Germinal center (tissue), 1 donor: ENCODE results near the gene GRIK3.
"Not testable (repeated sequence)": the region's sequence is repeated elsewhere in the genome, so short reads cannot be mapped to it uniquely, and the experiment has no call there.

ENCODE experiments used
- DNase-seq: peaks from one replicate; pipeline ENCODE4 v3.0.0; 2012; ENCODE audit warnings: mixed read lengths, low spot score

The GRIK3 gene

DNA sequence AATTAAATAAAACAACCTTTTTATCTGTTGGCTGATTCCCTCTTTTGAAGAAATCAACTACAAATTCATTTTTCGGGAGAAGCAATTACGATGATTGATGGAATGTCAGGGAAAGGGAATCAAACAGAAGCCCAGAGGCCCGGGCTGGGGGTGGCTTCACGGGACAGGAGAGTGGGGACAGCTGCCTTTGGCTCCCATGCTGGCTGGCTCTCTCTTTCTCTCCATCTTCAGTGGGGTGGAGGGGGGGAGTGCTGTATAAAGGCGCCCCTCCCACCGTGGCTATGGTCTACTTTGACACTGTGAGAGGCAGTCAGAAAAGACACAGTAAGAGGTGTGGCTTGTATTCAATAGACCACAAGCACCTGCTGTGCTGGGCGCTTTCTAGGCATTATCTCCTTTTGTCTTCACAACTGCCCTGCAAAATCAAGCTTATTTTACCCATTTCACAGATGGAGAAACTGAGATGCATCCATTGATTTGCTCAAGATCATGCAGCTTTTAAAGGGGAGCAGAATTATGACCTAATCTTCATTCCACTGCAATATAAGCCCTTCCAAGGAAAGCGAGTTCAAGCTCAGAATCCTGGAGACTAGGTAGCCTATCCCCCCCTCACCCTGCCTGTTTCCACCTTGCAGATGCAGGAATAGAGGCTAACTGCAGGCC, 92.9 kb downstream of the GRIK3 start:
- DNase-seq = no peak

DNA sequence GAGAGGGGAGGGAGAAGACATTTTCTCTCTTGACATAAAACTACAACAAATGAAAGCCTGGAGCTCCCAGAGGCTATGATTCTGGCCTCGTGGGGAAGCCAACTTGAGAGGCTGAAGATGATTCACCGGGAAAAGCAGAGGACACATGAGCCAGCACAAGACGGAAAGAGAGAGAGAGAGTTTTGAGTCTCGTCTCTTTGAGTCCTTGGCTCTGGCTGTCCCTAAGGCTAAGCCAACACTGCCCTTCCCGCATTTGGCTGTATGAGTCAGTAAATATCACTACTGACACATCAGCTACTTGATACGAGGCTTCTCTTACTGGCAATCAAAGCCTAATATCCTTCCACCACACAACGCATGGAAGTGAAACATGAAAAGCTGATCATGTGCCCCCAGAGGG, 95.5 kb downstream of the GRIK3 start:
- DNase-seq = no peak

DNA sequence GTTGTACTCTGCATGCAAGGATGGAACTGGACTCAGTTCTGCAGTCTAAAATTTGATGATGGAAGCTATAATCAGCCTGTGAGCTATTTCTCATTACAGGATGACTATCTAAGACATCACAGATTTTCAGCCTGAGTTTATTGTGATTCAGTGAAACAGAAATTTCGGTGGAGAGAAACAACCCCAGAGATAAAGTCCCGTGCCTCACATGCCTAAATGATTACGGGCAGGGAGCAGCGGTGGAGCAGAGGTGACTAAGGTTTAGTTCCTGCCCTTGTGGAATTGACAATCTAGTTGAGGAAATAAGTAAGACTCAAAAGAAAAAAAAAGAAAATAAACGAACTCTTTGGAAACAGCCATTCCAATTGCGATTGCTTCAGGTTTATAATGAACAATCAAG, 96.9 kb downstream of the GRIK3 start:
- DNase-seq = no peak

DNA sequence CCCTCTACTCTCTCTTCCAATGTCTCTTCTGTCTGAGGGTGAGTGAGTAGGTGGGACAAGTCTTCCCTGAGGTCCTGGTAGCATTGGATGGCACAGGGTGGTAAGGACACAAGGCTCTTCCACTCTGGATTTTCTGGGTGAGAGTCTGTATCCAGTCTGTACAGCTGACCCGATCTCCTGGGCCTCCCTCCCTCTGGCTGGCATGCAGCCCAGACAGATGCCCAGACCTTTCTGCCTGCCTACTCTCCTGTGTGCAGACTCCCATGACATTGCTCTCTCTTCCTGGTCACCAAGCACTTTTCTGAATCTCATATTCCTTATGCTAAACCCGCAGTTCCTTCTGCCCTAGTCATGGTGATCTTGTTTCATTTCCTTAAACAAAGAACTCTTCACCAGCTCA, 100.3 kb downstream of the GRIK3 start:
- DNase-seq = no peak

DNA sequence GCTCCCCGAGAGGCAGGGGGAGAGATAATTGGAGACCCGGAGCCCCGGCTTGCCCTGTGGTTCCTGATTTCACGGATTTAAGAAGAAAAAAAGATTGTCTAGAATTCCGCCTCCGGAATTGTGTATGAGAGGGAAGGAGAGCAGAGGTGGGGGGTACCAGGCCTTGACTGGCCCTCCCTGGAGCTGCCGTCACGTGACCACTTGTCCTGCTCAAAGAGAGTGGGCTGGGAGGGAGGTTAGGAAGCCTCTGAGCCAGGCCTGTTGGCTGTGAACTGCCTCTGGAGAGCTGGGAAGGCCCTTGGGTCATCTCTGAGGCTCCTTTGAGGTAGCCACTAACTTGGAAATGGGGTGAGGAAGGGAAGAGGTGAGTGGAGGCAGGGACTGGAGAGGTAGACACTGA, 106.5 kb downstream of the GRIK3 start:
- no peak for DNase-seq

DNA sequence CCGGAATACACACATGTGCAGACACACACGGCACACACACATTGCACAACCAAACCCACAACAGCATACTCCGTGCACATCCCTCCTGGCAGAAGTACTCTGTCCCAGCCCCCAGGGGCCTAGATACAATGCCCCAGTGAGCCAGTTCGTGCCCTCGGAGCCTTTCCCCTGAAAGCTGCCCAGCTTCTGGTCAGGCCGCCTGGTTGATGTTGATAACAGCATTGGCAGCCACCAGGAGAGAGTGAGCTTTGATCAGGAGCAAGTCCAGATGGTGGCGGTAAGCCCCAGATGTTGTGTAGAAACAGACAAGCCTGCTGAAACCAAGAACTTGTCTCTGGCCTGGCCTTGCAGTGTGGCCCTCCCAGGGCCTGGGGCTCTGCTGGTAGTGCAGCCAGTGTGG, 109.1 kb downstream of the GRIK3 start:
- no peak for DNase-seq

DNA sequence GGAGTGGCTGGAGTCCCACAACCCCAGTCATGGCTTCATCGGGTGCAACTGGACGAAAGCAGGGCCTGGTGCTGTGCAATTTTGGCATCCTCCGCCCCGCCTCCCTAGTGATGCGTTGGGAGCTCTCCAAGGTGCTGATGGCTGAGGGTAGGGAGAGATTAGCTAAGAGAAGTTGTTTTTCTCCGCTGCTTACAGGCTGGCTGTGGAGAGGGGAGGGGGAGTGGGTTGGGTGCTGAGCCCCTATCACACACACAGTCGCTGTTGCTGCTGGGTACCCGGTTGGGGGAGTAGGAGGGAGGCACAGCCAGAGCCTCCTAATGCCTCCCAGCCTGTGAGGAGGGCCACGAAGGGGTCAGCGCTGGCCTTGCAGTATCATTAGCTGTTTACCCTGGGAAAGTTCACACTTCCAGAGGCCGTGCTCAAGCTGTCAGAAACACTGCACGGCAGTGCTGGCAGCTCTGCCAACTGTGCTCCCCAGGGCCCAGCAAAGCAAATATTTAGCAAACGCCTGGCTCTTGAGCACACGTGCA, 110.0 kb downstream of the GRIK3 start:
- DNase-seq = peak; percentile 30

DNA sequence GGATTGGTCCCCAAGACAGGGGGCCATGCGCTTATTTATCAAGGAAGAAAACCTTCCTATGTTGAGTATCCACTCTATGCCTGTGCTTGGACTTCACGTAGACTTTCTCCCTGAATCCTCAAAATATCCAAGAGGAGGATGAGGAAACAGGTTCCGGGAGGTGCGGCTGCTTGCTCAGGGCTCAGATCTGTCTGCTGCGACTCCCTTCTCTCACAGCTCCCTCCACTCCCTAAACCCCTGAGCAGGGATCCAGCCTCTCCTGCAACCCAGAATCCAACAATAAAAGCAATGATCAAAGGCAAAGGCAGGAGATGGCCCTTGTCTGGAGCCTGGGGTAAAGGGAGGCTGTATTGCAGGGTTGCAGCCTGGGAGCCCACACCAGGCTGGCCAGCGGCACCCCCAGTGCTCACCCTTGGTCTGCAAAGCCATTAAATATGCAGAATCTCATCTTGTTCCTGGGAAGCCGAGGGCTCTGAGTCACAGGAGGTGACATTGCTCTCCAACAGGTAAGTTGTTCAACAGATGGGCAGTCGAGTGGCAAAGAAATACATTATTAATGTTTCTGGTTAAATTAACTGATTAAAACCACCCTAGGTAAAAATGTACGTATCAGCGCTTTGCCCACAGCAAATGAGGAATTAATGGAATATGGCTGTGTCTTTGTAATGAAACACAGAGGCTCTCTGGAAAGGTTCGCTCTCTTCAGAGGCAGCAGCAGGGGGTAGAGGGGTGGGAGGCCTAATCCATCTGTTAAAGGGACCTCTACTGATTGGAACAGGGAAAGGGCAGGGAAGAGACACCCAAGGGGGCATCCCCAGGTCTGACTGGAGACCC, 111.5 kb downstream of the GRIK3 start:
- no peak for DNase-seq

DNA sequence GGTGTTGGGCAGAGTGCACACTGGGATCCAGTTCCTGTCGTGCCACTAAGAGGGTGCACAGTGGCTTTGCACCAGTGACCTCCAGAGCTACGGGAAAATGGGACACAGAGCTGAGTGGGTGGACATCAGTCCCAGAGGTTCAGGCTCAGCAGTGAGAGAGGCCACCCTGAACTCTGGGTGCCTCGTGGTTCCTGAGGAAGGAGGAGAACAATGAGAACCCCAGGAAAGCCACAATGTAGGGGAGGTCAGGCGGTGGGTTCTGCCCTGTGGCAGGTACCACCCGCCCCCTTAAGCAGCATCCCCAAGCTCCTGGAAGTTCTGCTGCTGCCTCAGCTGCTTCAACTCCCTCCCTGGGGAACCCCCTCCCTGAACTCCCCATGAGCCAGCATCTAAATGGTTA, 112.2 kb downstream of the GRIK3 start:
- DNase-seq = no peak

DNA sequence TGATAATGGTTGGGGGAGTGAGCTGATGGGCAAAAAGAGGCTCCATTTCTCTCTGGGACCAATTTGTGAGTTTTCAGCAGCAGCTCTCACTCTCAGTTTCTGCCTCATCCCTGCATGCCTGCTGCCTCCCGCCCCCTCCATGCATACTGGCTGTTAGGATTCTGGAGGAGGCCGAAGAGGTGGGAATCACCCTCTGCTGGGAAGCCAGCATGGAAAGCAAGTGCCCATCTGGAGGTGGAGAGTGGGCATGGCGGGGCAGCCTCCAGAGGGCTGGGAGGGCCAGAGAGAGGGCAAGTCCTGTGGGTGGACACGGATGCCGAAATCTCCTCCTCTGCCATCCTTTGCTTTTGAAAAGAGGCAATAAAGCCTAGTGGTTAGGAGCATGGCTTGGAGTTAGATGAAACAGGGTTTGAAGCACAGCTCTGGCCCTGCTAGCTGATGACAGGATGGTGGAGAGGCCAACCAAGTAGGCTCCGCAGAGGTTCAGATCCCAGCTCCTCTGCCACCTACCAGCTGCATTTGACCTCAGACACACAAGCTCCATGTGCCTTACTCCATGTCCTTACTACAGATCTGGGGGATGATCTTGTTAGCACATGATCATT, 113.4 kb downstream of the GRIK3 start:
- DNase-seq = no peak

DNA sequence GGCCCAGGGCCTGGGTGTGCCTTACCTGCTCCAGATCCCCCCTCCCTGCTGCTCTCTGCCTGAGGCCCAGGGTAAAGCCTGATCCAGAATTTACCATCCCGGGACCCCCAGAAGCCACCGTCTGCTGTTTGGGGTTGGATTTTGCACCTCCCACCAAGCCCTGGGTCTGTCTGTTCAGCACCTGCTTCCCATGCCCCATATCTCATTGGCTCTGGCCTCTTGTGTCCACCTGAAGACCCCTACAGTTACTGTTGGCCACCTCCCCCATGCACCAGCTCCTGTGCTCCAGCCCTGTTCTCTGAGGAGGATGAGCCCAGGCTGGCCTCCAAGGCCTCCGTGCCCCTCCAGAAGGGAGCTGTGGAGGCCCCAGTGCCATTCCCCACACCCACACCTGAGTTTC, 113.9 kb downstream of the GRIK3 start:
- DNase-seq = no peak

DNA sequence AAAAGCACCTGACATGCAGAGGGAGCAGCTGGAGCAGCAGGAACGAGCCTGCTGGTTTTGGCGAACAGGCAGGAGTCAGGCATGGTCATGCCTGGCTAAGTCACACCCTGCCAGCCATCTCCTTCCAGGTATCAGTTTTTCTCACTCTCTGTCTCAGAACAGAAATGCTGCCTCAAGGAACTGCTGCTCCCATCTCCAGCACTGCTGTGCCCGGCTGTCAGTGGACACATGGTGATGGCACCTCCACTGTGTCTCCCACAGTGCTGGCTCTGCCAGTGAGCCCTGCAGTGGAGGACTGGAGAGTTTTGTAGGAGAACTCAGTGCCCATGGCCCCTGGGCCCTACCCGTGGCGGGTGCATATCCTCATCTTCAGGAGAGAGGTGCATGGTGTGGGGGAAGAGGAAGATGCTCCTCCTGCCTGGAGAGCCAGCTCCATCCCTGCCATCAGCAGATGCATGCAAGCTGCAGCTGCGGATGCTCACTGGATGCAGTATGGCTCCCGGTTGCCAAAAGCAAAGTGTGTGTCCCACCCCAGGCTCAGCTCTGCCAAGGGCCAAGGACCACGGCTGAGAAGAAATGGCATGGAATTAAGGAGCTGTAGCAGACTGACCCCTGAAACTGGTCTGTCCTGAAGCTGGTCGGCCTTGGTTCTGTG, 114.7 kb downstream of the GRIK3 start:
- no peak for DNase-seq

DNA sequence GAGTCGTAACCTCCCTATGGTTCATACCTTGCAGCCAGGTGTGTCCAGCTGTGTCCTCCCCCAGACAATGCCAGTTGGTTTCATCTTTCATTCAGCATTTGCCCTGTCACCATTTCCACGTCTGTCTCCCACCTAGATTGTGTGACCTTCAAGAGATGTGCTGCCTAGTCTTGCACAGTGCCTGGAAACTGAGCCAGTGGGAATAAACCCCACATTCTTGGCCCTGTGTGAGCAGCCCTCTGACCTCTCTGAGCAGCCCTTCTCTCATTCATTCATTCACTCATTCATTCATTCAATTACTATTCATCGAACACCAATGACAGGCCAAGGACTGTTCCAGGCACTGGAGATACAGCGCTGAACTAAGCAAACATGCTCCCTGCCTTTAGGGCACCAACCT, 115.7 kb downstream of the GRIK3 start:
- DNase-seq = no peak

DNA sequence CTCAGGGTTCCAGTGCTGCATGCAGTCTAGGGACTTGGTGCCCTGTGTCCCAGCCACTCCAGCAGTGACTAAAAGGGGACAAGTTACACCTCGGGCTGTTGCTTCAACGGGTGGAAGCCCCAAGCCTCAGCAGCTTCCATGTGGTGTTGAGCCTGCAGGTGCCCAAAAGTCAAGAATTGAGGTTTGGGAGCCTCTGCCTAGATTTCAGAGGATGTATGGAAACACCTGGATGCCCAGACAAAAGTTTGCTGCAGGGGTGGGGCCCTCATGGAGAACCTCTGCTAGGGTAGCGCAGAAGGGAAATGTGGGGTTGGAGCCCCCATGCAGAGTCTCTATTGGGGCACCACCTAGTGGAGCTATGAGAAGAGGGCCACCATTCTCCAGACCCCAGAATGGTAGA, 117.8 kb downstream of the GRIK3 start:
- not testable (repeated sequence) for DNase-seq

DNA sequence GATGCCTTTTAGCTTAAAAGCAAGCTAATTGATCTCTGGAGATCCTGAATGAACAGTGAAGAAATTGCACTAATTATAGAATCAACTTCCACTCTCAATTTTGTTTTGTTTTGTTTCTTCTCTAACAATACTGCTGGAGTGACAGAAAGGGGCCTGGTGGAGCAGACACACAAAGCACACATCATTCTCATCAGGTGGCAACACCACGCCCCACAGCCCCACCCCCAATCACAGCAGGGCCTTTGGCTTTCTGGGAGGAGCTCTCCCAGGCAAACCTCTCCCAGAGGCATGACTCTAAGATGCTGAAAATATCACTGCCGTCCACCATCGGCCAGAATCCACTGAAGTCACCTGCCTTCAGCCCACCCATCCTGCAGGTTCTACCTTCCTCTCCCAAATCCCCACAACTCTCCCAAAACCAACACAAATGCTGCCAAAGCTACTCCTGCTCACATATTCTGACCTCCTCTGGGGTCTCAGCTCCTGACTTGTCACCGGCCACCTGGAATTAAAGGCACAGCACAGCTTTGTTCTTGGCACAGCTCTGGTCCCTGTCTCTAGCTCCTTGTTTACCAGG, 120.7 kb downstream of the GRIK3 start:
- no peak for DNase-seq

DNA sequence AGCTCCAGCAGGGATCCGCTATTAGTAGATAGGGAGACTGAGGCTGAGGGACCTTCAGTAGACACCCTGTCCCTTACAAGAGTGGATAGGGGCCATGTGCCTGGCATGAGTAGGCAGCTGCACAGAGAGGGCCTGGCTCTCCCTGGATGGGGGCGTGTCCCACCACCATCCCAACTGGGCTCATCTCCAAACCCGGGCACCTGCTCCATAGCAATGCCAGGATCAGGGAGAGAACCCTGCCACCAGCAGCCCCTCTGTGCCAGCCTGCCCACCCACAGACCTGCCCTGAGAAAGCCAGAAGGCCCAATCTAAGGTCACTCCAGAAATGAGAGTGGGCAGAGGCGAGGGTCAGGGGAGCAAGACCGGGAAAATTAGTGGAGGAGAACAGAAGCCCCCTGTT, 121.3 kb downstream of the GRIK3 start:
- DNase-seq = no peak

DNA sequence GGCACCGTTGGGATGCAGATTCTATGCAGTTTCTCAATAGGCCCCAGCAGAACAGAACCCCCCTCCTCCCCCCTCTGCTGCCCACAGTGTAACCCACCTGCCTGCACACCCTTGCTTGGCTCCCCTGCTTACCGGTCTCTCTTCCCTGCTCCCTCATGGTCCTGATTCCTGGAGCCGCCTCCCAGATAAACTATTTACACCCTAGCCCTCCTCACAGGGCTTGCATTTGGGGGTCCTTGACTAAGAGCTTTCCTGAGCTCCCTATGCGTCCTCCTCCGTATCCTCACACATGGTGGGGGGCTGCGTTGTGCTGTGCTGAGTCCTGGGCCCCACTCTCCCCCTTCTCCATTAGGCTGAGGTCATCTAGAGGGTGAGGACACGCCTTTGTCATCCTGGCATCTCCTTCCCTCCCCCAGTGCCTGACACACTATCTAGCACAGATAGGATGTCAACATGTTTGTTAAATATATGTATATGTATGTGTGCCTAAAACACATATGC, 121.9 kb downstream of the GRIK3 start:
- no peak for DNase-seq

DNA sequence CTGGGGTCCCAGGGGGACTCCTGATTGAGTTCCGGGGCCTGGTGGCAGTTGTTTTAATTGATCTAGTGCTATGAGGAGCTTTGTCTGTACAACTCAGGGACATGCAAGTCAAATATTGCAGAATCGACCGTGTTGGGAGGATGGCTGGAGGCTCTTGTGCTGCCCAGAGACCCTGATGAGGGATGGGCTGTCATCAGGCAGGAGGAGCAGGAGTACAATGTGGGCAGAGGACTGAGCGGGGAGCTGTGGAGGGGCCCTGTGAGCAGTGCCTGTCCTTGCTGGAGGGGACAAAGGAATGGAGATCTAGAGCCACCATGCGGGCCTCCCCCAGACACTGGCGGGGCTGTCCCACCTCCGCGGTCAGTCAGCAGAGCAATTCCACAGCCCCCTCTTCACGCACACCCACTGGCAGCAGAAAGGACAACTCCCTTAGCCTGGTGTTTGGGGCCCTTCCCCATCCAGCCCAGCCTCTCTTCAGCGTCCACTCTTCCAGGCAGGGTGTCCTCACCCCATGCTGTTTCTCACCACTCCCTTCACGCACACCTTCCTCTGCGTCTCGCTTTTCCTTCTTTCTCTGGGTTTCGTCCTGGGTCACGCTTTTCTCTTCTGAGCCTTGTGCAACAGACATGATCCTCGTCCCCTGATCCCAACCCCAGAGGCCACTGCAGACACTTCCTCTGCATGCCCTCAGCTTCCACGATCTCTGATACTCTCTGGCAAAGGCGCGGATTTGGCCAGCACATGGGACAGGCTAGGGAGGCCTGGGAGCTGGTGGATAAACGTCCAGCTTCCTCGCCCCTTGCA, 122.6 kb downstream of the GRIK3 start:
- no peak for DNase-seq

DNA sequence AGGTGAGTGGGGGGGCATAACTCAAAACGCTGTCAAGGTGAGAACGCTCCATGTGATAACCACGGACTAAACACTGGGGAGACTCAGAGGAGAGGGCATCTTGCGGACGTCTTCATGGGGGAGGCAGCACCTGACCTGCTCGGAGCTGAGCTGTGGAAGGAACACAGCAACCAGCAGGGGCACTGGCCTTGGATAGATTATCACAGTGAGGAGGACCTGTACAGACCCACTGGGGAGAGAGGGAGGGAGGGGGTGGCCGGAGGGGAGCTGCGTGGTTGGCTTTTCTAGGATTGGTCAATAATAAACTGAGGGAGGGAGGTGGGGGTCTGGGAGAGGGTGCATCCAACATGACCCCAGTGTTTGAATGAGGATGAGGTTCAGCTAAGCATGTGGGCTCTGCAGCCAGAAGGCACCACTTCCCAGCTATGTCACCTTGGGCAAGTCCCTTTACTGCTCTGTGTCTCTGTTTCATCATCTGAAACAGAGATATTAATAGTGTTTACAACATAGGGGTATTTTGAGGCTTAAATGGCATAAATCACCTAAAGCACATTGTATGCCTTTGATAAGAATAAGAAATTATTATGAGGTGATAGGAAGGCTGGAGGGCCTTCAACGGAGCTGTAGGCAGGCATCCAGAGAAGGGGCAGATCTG, 123.3 kb downstream of the GRIK3 start:
- DNase-seq = no peak

DNA sequence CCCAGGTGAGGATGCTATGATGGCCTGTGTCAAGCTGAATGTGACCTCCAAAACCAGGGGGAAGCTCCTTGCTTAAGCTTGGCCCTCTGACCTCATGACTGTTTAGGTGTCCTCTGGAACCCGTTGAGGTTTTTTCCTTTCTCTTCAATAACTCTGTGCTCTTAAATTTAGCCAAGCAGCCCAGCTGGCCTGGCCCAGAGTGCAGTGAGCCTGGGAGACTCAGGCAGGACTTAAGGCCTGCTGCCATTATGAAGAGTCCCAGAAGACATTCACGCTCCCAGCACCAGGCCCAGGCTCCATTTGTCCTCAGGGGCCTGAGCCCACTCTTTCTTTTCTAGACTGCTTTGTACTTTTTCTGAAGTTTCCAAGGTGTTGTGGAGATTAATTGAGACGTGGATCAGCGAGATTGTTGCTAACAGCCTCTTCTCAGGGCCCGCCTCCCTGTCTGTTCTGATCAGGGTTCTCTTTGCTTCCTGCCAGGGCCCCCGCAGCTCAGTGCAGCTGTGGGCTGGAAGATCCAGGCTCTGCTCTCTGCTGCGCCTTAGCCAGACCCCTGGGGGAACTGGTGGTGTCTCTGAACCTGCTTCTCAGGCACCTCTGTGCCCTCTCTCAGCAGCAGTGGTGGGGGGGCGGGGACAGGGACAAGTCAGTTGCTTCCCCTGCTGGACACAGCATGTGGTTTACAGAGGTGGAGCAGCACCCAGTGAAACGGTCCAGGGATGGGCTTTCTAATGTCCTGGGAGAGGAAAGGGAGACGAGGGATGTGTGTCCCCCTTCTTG, 124.2 kb downstream of the GRIK3 start:
- no peak for DNase-seq
